ENCODE data around the gene ARHGAP15.

Gene ARHGAP15

DNA sequence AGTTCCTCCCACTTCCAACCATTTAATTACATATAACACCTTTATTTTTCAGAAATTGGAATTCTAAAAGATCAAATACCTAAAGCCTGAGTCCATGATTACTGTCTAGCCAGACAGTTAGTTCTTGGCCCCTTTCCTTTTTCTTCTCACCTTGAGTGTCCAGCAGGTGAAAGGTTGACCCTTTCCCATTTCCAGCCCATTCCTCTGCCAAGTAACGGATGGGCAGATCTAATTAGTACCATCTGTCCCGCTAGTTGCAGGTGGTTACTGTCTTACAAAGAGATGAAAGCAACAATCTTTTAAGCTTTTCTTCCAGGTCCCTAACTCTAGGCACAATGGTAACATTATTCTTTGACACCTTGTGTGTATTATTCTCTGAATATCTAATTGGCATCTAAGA, 506.7 kb downstream of the ARHGAP15 start:
- no peaks in the 10 kb centered on the region for H3K79me2 ChIP-seq (ENCODE audit: insufficient read depth, low read length)
- H3K36me3 ChIP-seq (ENCODE audit: insufficient read depth, low read length) = peaks cover 28% of the 10 kb centered on the region
- no peak overlapping the region for H3K4me2 ChIP-seq (ENCODE audit: low read length)
- no peaks in the 10 kb centered on the region for H3K9me2 ChIP-seq (ENCODE audit: low read depth, low read length)
- no peaks in the 10 kb centered on the region for H3K4me1 ChIP-seq (ENCODE audit: insufficient read depth, low read length, severe bottlenecking)
- no peak overlapping the region for H3K27ac ChIP-seq (ENCODE audit: low read depth, low read length, poor library complexity, severe bottlenecking)
- H3K4me3 ChIP-seq (ENCODE audit: low read depth, low read length, poor library complexity, severe bottlenecking) = no peak overlapping the region
- H3K9me3 ChIP-seq (ENCODE audit: low read length) = peaks cover 7% of the 10 kb centered on the region; the same call in 1 of the 2 replicates
- H2AFZ ChIP-seq (ENCODE audit: low read length) = no peak overlapping the region
- H3K9ac ChIP-seq (ENCODE audit: low read length) = no peak overlapping the region
- TF ChIP-seq, protein P1, sequence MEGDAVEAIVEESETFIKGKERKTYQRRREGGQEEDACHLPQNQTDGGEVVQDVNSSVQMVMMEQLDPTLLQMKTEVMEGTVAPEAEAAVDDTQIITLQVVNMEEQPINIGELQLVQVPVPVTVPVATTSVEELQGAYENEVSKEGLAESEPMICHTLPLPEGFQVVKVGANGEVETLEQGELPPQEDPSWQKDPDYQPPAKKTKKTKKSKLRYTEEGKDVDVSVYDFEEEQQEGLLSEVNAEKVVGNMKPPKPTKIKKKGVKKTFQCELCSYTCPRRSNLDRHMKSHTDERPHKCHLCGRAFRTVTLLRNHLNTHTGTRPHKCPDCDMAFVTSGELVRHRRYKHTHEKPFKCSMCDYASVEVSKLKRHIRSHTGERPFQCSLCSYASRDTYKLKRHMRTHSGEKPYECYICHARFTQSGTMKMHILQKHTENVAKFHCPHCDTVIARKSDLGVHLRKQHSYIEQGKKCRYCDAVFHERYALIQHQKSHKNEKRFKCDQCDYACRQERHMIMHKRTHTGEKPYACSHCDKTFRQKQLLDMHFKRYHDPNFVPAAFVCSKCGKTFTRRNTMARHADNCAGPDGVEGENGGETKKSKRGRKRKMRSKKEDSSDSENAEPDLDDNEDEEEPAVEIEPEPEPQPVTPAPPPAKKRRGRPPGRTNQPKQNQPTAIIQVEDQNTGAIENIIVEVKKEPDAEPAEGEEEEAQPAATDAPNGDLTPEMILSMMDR (IDR thresholded peaks at IDR 0.05; ENCODE audit: low read length) = no peak
- no peak for TF ChIP-seq EZH2 (IDR thresholded peaks at IDR 0.05; ENCODE audit: borderline replicate concordance, low read length)
- H4K20me1 ChIP-seq (ENCODE audit: insufficient read depth, low read length) = no peaks in the 10 kb centered on the region
- no peaks in the 10 kb centered on the region for H3K27me3 ChIP-seq (ENCODE audit: insufficient read depth, low read length)
- no peaks in the 10 kb centered on the region for H3F3A ChIP-seq (ENCODE audit: insufficient read depth, low read length)

DNA sequence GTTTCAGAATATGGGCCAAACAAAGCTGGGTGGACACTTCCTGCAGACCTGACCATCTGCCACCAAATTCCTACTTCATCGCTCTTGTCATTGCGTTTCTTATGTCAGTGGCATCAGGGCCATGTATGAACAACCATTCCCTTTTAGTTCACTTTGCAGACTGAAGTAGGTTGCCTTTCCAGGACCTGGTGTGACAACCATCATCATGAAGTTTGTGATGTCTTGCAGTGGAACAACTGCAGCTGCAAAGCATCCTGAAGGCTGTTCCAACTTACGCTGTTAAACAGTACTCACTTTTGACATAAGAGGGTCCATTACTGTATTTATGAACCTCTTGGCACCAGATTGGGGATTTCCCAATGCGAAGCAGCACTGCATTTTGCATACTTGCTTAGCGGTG, 511.6 kb downstream of the ARHGAP15 start:
- H3K4me2 ChIP-seq (ENCODE audit: low read length) = no peak overlapping the region
- H3K27ac ChIP-seq (ENCODE audit: low read depth, low read length, poor library complexity, severe bottlenecking) = no peak overlapping the region
- H2AFZ ChIP-seq (ENCODE audit: low read length) = no peak overlapping the region
- no peaks in the 10 kb centered on the region for H3K4me1 ChIP-seq (ENCODE audit: insufficient read depth, low read length, severe bottlenecking)
- TF ChIP-seq, protein P1 (IDR thresholded peaks at IDR 0.05; ENCODE audit: low read length) = no peak
- H4K20me1 ChIP-seq (ENCODE audit: insufficient read depth, low read length) = no peaks in the 10 kb centered on the region
- peaks cover 7% of the 10 kb centered on the region; the same call in 1 of the 2 replicates for H3K9me3 ChIP-seq (ENCODE audit: low read length)
- no peaks in the 10 kb centered on the region for H3F3A ChIP-seq (ENCODE audit: insufficient read depth, low read length)
- H3K9ac ChIP-seq (ENCODE audit: low read length) = no peak overlapping the region
- no peaks in the 10 kb centered on the region for H3K9me2 ChIP-seq (ENCODE audit: low read depth, low read length)
- H3K27me3 ChIP-seq (ENCODE audit: insufficient read depth, low read length) = no peaks in the 10 kb centered on the region
- peaks cover 17% of the 10 kb centered on the region for H3K36me3 ChIP-seq (ENCODE audit: insufficient read depth, low read length)
- no peak overlapping the region for H3K4me3 ChIP-seq (ENCODE audit: low read depth, low read length, poor library complexity, severe bottlenecking)
- no peaks in the 10 kb centered on the region for H3K79me2 ChIP-seq (ENCODE audit: insufficient read depth, low read length)

DNA sequence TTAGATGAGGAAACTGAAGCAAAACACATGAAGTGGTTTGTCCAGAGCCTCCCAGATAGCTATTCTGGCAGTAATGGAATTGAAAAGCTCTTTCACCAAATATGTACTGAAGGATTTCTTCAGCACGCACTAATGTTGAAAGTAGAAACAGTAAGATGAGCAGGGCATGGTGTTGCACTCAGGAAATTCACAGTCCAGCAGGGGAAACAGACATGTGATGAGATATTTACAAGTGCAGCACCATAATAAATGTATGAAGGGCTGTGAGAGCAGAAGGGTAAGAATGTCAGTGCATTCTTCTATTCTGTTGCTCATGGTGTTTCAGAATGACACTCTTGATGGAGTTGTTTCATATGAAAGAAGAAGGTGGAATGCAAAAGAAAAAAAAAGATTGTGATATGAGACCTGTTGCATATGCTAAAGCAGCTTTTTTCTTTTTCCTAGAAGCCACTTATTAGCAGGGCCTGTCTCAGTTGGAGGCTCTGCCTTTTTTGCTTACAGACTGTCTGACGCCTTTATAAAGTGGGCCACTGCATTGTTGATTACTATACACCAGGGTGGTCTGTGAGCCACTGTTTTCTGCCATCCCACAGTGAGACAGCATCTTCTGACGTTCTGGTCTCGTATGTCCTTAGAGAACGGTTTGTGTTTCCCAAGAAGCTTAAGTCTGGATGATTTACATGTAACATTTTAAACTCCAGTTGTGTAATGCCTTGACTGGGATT, 516.9 kb downstream of the ARHGAP15 start:
- H3K9me2 ChIP-seq (ENCODE audit: low read depth, low read length) = no peaks in the 10 kb centered on the region
- H3K9me3 ChIP-seq (ENCODE audit: low read length) = 0 out of 2 replicates have a peak, but pooled peaks cover under 1% of the 10 kb centered on the region
- H3K4me2 ChIP-seq (ENCODE audit: low read length) = no peak overlapping the region
- no peak for TF ChIP-seq EZH2 (IDR thresholded peaks at IDR 0.05; ENCODE audit: borderline replicate concordance, low read length)
- no peaks in the 10 kb centered on the region for H3F3A ChIP-seq (ENCODE audit: insufficient read depth, low read length)
- H3K9ac ChIP-seq (ENCODE audit: low read length) = no peak overlapping the region
- H2AFZ ChIP-seq (ENCODE audit: low read length) = no peak overlapping the region
- no peaks in the 10 kb centered on the region for H3K79me2 ChIP-seq (ENCODE audit: insufficient read depth, low read length)
- H3K4me1 ChIP-seq (ENCODE audit: insufficient read depth, low read length, severe bottlenecking) = no peaks in the 10 kb centered on the region
- H3K27me3 ChIP-seq (ENCODE audit: insufficient read depth, low read length) = no peaks in the 10 kb centered on the region
- no peak overlapping the region for H3K4me3 ChIP-seq (ENCODE audit: low read depth, low read length, poor library complexity, severe bottlenecking)
- H4K20me1 ChIP-seq (ENCODE audit: insufficient read depth, low read length) = no peaks in the 10 kb centered on the region
- H3K36me3 ChIP-seq (ENCODE audit: insufficient read depth, low read length) = peaks cover 8% of the 10 kb centered on the region; the same call in 1 of the 2 replicates
- H3K27ac ChIP-seq (ENCODE audit: low read depth, low read length, poor library complexity, severe bottlenecking) = no peak overlapping the region
